B cell (primary cell): ENCODE measurements around the gene HUS1. TPM values are rescaled to one million over a fixed set of nuclear protein-coding genes. Genes with fewer than 3 reads are reported as not detected.
"Not testable (repeated sequence)": the region's sequence is repeated elsewhere in the genome, so short reads cannot be mapped to it uniquely, and the experiment has no call there.

Experiments
- ATAC-seq: fragments of 200-7000 bp; cut with Tn5 transposase; one replicate; pipeline ENCODE4 v1.10.0; 2021; ENCODE audit warnings: low read depth, mild to moderate bottlenecking, moderate number of reproducible peaks, moderate library complexity
- CTCF ChIA-PET: fragments of 350-600 bp; sonication (Branson Sonifier 250); formaldehyde crosslinking; loops from one replicate; lab custom pipeline; 2021; ENCODE audit warnings: antibody characterized with exemption, inconsistent platforms; lab: Charles Lee
- POLR2A ChIA-PET: fragments of 350-600 bp; sonication (Branson Sonifier 250); formaldehyde crosslinking; loops from one replicate; lab custom pipeline; 2021; ENCODE audit warnings: antibody characterized with exemption; lab: Charles Lee
- DNase-seq: peaks from one replicate; pipeline ENCODE4 v3.0.0; 2013
- H2AFZ ChIP-seq: 2 replicates; pipeline ENCODE4 v1.6.1; 2012; ENCODE audit warnings: mild to moderate bottlenecking, low read depth, low read length; ENCODE audit not compliant: insufficient read depth, poor library complexity, severe bottlenecking
- H3K27ac ChIP-seq, 2 donors: 1 replicate in 1 of 2; 2 replicates in 1 of 2; pipeline ENCODE4 v1.5.1; 2012 to 2013; ENCODE audit warnings: low read length in 2 of 2, mild to moderate bottlenecking in 2 of 2, moderate library complexity in 1 of 2
- H3K27me3 ChIP-seq, 4 experiments: fragments of 200-600 bp in 1 of 4; sonication (generic) in 1 of 4; replicated peaks in 1 of 4; 1 replicate in 2 of 4; 2 replicates in 2 of 4; pipeline versions ENCODE4 v1.6.1 to v1.7.0; 2013 to 2016; ENCODE audit warnings: low read length in 3 of 4, mild to moderate bottlenecking in 2 of 4, mixed read lengths in 1 of 4, moderate library complexity in 1 of 4; ENCODE audit not compliant: insufficient read depth in 4 of 4, control insufficient read depth in 3 of 4; ENCODE audit errors: control extremely low read depth in 1 of 4
- H3K36me3 ChIP-seq, 2 experiments: replicated peaks in 1 of 2; 1 replicate in 1 of 2; 2 replicates in 1 of 2; pipeline versions ENCODE4 v1.6.1 to v1.7.1; 2013; ENCODE audit warnings: low read length in 1 of 2; ENCODE audit not compliant: insufficient read depth in 2 of 2, control insufficient read depth in 1 of 2; ENCODE audit errors: control extremely low read depth in 1 of 2, extremely low read depth in 1 of 2
- H3K4me1 ChIP-seq, 2 donors: fragments of 200-600 bp in 1 of 2; sonication (generic) in 1 of 2; 1 replicate in 1 of 2; 2 replicates in 1 of 2; pipeline versions ENCODE4 v1.5.1 to v1.6.1; 2013 to 2017; ENCODE audit warnings: low read length in 2 of 2; ENCODE audit not compliant: control insufficient read depth in 2 of 2, insufficient read depth in 2 of 2
- H3K4me2 ChIP-seq: replicated peaks from 2 replicates; pipeline ENCODE3; 2012; ENCODE audit warnings: mild to moderate bottlenecking, low read depth, low read length; ENCODE audit not compliant: poor library complexity, severe bottlenecking
- H3K4me3 ChIP-seq, 5 experiments: fragments of 200-600 bp in 1 of 5; sonication (generic) in 1 of 5; 1 replicate in 3 of 5; 2 replicates in 2 of 5; pipeline versions ENCODE4 v1.5.1 to v1.7.0; 2011 to 2016; ENCODE audit warnings: low read length in 4 of 5, mild to moderate bottlenecking in 4 of 5, low read depth in 2 of 5, control low read depth in 1 of 5, moderate library complexity in 1 of 5; ENCODE audit not compliant: insufficient read depth in 1 of 5; ENCODE audit errors: control extremely low read depth in 1 of 5, extremely low read depth in 1 of 5
- H3K79me2 ChIP-seq: fragments of 200-600 bp; sonication (generic); one replicate; pipeline ENCODE4 v1.6.0; 2016; ENCODE audit warnings: low read length; ENCODE audit not compliant: control insufficient read depth, insufficient read depth
- H3K9ac ChIP-seq: fragments of 200-600 bp; sonication (generic); 2 replicates; pipeline ENCODE4 v1.6.1; 2017; ENCODE audit warnings: mild to moderate bottlenecking, low read length, moderate library complexity
- H3K9me3 ChIP-seq, 3 donors: one replicate each; pipeline versions ENCODE4 v1.6.1 to v1.7.1; 2013; ENCODE audit warnings: low read length in 2 of 3; ENCODE audit not compliant: control insufficient read depth in 2 of 3, insufficient read depth in 1 of 3; ENCODE audit errors: control extremely low read depth in 1 of 3
- H4K20me1 ChIP-seq: 2 replicates; pipeline ENCODE4 v1.6.0; 2012; ENCODE audit warnings: mild to moderate bottlenecking, low read length; ENCODE audit not compliant: insufficient read depth, control insufficient read depth, poor library complexity, severe bottlenecking
- H3K27ac Mint-ChIP-seq: one replicate; pipeline ENCODE4 v1.8.0; 2021; ENCODE audit warnings: mixed read lengths
- H3K27me3 Mint-ChIP-seq: one replicate; pipeline ENCODE4 v1.8.0; 2021; ENCODE audit warnings: mixed read lengths
- H3K4me1 Mint-ChIP-seq: one replicate; pipeline ENCODE4 v1.8.0; 2021; ENCODE audit warnings: mixed read lengths
- H3K4me3 Mint-ChIP-seq: one replicate; pipeline ENCODE4 v1.8.0; 2021; ENCODE audit warnings: mixed read lengths
- H3K9me3 Mint-ChIP-seq: one replicate; pipeline ENCODE4 v1.8.0; 2022; ENCODE audit warnings: mixed read lengths; ENCODE audit not compliant: insufficient read depth
- CTCF ChIP-seq: fragments of 200-600 bp; IDR thresholded peaks from one replicate; pipeline ENCODE4 v1.8.0; 2022; ENCODE audit warnings: antibody characterized with exemption, mild to moderate bottlenecking
- EZH2 ChIP-seq: IDR thresholded peaks from 2 replicates; pipeline ENCODE4 v1.6.1; 2012; ENCODE audit warnings: borderline replicate concordance, low read depth, mild to moderate bottlenecking, moderate library complexity, low read length; ENCODE audit not compliant: insufficient read depth, poor library complexity, severe bottlenecking
- WGBS: methylation state at CpG from one replicate; pipeline ENCODE4 v1.1.5; 2013; ENCODE audit warnings: missing lambda C conversion rate; ENCODE audit not compliant: insufficient coverage; 5-methylcytosine and 5-hydroxymethylcytosine counted together
- intact Hi-C: fragments of 100-400 bp; cut with micrococcal nuclease; formaldehyde crosslinking; loops from one replicate; pipeline ENCODE4 v1.10.0; 2022
- polyA plus RNA-seq: library from polyadenylated mRNA; depleted of rRNA; stranded (reverse); fragments of >200 nt; gene quantifications from 2 replicates; pipeline ENCODE4 v1.2.3, GENCODE V29; 2012
- total RNA-seq, 2 donors: library from RNA; stranded (reverse); fragments of 120-200 nt in 1 of 2; gene quantifications; 1 replicate in 1 of 2; 2 replicates in 1 of 2; pipeline versions ENCODE4 v1.2.3 to v1.2.4, GENCODE V29; 2013 to 2022

HUS1 gene
- total and polyA plus RNA-seq, 2 donors (not counting 1 experiment from before 2014, with no cell fraction given): 37.7 to 61.6 TPM

- no peak for ATAC-seq
- H4K20me1 ChIP-seq: no peaks in the 10 kb centered on the region
- Mint-ChIP-seq H3K4me3 (no peak overlapping the region), H3K4me1 (peaks cover 20% of the 10 kb centered on the region), H3K27ac (no peak overlapping the region), H3K27me3 (peaks cover 27% of the 10 kb centered on the region), H3K9me3 (no peaks in the 10 kb centered on the region)
- H3K4me1 ChIP-seq: no peaks in the 10 kb centered on the region
- no peaks in the 10 kb centered on the region for H3K79me2 ChIP-seq
- no peak overlapping the region for H3K4me2 ChIP-seq
- 23% methylated on average over 2 of the region's 5 CpGs for WGBS
- no peak for TF ChIP-seq EZH2
- TF ChIP-seq CTCF: no peak
- H3K9me3 ChIP-seq: peaks cover 0 to 4% (median 0%) of the 10 kb centered on the region in 3 donors
- peaks cover 0 to 7% (median 1%) of the 10 kb centered on the region in 4 experiments for H3K27me3 ChIP-seq
- ChIA-PET POLR2A (no interaction called here), CTCF (no interaction called here)
- no peak overlapping the region for H3K9ac ChIP-seq
- intact Hi-C loops: no loop called here
- peak overlapping the region; percentile 37 for H2AFZ ChIP-seq
- H3K36me3 ChIP-seq: no peaks in the 10 kb centered on the region
- no peak overlapping the region for H3K27ac ChIP-seq
- no peak for DNase-seq
- no peak overlapping the region for H3K4me3 ChIP-seq
Observed at GRCh38 chr7:48004638-48005037, 25.2 kb upstream of the HUS1 start.

GRCh38 chr7:48004032-48004431 lies 24.6 kb upstream of the HUS1 start:
- peaks cover 27% of the 10 kb centered on the region for H3K27me3 Mint-ChIP-seq
- H3K9me3 Mint-ChIP-seq: no peaks in the 10 kb centered on the region
- Histone ChIP-seq H3K27me3 (peaks cover 0 to 7% (median 1%) of the 10 kb centered on the region in 4 experiments), H3K36me3 (no peaks in the 10 kb centered on the region), H3K4me1 (no peaks in the 10 kb centered on the region), H3K4me2 (no peak overlapping the region), H3K4me3 (no peak overlapping the region), H3K79me2 (no peaks in the 10 kb centered on the region), H4K20me1 (no peaks in the 10 kb centered on the region), H3K9me3 (peaks cover 0 to 4% (median 0%) of the 10 kb centered on the region in 3 donors), H3K27ac (no peak overlapping the region), H2AFZ (no peak overlapping the region), H3K9ac (no peak overlapping the region)
- intact Hi-C loops: no loop called here
- TF ChIP-seq EZH2: no peak
- no peak for TF ChIP-seq CTCF
- no CpG with 5 or more reads among the region's 2 CpGs for whole genome bisulfite sequencing
- ATAC-seq (no peak), DNase-seq (no peak)
- ChIA-PET POLR2A (no interaction called here), CTCF (no interaction called here)
- H3K4me3 Mint-ChIP-seq: no peak overlapping the region
- H3K4me1 Mint-ChIP-seq: peaks cover 20% of the 10 kb centered on the region
- peak overlapping the region; percentile 16 for H3K27ac Mint-ChIP-seq

GRCh38 chr7:48000164-48000563 lies 20.7 kb upstream of the HUS1 start:
- 98% methylated on average over 13 of the region's 13 CpGs for WGBS
- H3K27me3 ChIP-seq, H3K36me3 ChIP-seq, H3K4me2 ChIP-seq, H3K4me1 ChIP-seq, H3K9ac ChIP-seq, H3K4me3 Mint-ChIP-seq, H2AFZ ChIP-seq, H3K27ac Mint-ChIP-seq, H3K27ac ChIP-seq, intact Hi-C loops, H3K9me3 ChIP-seq, H3K4me3 ChIP-seq, H4K20me1 ChIP-seq, H3K4me1 Mint-ChIP-seq, ATAC-seq, DNase-seq, H3K9me3 Mint-ChIP-seq, H3K79me2 ChIP-seq: not testable (repeated sequence)
- H3K27me3 Mint-ChIP-seq: peaks cover 15% of the 10 kb centered on the region
- ChIA-PET POLR2A (interaction anchor here (0.7 kb wide), 1 partner anchor 9 kb away, joined by 6 read pairs; no protein-coding TSS in a partner anchor), CTCF (interaction anchor here (1.6 kb wide), 2 partner anchors 9 to 109 kb away, joined by 5 to 7 read pairs; no protein-coding TSS in a partner anchor)
